Skin epidermis (tissue), 12 donors: ENCODE measurements around the gene BTBD18.
A peak's percentile ranks its signal among the peaks of the same experiment; 100 is the strongest.

Experiments
- H3K27ac ChIP-seq, 21 experiments: fragments of 200-600 bp; sonication (generic) in 11 of 21; one replicate each; pipeline ENCODE4 v1.5.0; 2020; ENCODE audit warnings: mild to moderate bottlenecking in 3 of 21, inconsistent platforms in 2 of 21, moderate library complexity in 2 of 21
- H3K4me3 ChIP-seq, 7 experiments: fragments of 200-600 bp; sonication (generic) in 2 of 7; one replicate each; pipeline ENCODE4 v1.5.0; 2020; ENCODE audit warnings: inconsistent platforms in 2 of 7, mild to moderate bottlenecking in 2 of 7, moderate library complexity in 1 of 7

The BTBD18 gene, protein sequence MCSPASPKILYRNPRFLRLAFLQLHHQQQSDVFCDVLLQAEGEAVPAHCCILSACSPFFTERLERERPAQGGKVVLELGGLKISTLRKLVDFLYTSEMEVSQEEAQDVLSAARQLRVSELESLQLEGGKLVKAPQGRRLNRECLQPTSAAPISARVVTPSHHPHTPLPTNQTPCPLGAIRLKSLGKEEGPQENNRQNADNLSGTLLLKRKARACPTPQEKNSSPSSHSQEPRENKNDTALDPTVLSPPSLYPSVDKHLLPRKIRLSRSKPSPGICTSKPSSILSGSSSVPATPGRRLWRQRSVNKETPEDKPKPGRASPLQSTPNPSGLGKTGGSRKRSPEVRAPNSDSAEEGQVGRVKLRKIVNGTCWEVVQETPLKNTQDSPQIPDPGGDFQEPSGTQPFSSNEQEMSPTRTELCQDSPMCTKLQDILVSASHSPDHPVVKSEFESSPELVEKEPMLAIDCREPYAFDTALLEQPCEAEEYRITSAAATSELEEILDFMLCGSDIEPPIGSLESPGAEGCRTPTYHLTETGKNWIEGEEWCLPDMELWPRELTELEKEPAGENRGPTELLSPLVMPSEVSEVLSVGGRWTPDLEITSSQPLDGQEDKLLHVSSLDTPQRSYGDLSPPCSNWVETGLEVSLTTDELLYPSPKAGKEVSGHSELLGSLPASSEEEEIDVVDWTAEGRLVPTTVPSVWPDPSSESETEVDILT

DNA sequence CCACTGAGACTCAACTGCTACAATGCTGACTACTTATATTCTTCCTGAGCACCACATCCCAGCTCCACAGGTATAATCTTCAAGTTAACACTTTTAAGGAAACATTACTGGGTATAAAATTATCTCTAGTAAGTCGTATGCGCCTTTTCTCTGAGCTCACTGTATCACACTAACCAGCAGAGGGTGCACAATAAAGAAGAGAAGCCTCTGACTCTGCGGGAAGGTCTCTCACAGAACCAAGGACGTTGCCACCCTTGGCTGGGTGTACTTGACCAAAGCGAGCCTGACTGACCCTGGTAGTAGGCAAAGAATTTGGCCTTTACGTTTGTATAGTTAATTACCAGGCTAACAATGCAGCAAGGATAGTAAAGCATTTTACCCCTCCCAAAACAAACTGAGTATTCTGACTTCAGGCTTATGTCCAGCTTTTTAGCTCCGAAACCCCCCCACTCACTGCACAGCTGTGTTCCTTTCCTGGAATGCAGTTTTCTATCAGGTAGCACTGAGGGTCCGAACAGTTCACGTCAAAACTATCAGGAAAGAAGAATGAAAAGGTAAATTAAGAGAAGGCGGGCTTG, at the start of gene BTBD18:
Gene BTBD18, minus strand, starts transcription at position 144 of the 578 bp plus-strand sequence. CDS start 631 bp downstream, outside the sequence.
- Histone ChIP-seq H3K27ac (peak within 1 kb of the TSS in 1 of 21 experiments; percentile 34), H3K4me3 (no peak within 1 kb of the TSS)

DNA sequence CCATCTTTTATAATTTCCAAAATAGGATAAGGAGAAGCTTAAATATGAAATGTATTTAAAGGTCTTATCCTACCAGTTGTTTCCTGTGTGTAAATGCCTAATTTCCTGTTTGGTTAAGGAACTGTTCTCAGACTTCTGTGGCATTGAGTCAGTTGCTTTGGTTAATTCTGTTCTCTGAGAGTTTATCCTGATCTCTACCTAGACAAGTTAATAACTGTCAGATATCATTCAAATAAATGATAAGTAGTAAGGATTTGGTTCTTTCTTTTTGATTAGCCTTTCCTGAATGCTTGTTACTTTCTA, 49.5 kb upstream of the BTBD18 start:
- Histone ChIP-seq H3K4me3 (no peak overlapping the region), H3K27ac (peak overlapping the region in 10 of 21 experiments; percentile 0 to 65 (median 38))

DNA sequence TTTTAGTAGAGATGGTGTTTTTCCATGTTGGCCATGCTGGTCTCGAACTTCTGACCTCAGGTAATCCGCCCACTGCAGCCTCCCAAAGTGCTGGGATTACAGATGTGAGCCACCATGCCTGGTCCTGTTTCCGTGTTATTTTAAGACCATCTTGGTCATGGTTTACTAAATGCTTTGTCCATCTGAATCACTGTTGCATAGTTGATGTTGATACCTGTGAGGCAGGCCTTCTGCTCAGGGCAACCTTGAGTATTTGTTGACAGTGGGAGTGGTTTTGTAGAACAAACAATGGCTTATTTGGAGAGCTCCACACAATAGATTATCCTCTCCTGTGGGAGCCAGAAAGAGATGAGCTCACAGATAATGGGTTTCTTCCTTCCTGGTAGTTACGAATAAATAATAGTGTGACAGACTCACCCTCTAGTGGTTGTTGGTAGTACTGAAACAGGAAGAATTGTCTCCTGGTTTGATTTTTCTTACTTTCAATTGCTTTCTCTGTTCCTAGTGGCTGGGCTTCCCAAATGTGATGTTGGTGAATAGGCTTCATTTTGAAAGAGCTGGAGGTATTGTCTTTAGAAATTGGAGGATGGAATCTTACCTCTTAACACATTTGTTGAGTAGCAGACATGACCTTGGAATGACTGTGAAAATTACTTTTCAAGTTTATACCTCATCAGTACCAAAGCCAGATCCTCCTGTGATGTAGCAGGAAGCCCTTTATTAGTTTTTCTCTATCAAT, 49.0 kb upstream of the BTBD18 start:
- Histone ChIP-seq H3K27ac (peak overlapping the region in 19 of 21 experiments; percentile 0 to 79 (median 42)), H3K4me3 (no peak overlapping the region)

DNA sequence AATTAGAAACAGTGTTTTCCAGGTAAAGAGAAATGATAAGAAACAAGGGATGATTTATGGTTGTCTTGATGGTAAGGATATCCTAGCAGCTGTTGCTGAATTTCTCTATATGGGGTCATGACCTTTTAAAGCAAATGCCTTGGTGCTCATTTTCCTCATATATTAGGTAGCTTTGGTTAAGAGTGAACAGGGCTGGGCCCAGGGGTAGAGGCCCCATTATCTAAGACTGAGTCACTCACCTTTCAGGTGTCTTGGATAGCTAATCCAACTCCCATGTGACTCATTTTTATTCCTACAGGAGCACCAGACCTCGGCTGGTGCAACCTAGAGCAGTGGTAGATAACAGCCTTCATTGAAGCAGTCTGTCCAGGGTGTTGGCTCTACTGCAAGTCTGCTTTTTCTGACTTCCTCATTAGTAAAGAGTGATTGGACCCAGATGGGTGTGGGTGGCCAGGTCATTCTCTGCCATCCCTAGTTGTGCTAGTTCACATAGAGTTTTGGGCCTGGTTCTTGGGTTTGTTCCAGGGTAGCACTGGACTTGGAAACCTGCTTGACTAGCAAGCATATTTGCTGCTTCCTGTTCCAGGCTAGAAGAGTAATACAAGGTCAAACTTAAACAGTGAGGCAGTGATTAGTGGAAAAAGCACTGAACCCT, 47.4 kb upstream of the BTBD18 start:
- Histone ChIP-seq H3K27ac (peak overlapping the region in 18 of 21 experiments; percentile 1 to 79 (median 50)), H3K4me3 (no peak overlapping the region)

DNA sequence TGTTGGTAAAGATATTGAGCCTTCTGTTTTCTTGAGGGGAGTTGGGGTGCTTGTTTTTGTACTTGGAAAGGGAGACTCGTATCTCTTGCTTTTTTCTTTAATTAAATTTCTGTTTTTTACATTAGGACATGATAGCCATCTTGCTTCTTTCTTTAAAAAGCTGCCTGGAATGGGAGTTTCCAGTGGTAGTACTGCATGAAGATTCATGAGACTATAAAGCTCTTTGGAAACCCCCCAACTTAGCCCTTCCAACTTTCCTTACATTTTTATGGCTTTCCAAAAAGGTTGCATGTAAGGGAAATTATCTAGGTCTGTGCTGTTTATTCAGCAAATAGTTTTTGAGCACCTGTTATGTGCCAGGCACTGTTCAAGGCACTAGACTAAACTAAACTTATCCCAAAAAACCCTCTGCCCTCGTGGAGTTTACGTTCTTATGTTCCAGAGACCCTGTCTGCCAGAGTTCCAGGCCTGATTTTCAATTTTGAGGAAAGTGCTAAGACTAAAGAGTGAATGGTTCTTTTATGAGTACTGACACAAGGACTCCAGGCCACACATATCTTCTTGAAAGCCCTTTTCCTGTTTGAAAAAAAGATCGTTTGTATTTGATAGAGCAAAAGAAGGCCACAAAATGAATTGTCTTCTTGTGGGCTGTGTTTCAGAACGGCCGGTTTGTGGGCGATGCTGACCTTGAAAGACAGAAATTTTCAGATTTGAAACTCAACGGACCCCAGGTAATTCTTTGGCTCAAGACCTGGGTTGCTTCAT, 41.9 kb upstream of the BTBD18 start:
- peak overlapping the region in 18 of 21 experiments; percentile 18 to 86 (median 75) for H3K27ac ChIP-seq
- no peak overlapping the region for H3K4me3 ChIP-seq

DNA sequence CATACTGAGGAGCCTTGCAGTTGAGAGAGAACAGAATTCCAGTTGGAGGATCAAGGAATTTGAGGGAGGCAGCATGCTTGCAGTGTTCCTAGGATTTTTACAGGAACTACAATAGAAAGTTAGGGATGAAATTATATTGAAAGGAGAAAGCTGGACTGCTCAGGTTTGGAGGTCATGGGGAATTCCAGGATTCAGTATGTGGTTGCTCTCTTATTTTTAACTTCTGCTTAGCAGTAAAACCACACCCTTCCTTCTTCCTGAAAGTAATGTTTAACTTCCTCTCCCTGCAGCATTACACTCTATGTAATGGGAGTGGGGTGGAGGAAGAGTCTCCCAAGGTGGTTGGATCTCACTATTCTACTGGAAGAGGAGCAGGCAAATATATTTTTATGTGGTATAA, 41.3 kb upstream of the BTBD18 start:
- Histone ChIP-seq H3K4me3 (peak overlapping the region in 1 of 7 experiments; percentile 12), H3K27ac (peak overlapping the region in 20 of 21 experiments; percentile 13 to 86 (median 76))

DNA sequence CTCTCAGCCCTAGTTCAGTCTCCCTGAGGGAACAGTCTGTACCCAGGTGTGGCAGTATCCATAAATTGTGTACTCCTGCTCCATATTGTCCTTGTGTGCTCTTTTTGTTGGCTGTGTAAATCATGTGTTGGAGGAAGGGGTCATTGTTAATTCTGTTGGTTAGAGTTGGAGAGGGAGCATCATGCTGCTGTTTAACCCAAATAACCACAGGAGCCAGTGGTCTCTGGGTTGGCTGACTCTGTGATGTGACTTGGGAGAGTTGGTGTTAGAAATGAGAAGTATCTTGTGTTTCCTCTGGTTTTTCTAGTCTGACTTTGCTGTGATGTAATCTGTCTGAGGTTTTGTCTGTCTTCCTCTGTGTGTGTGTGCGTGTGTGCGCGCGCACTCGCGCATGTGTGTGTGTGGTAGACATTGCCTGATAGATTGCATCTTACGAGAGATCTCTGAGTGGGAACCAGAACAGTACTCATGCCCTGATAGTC, 40.5 kb upstream of the BTBD18 start:
- peak overlapping the region in 1 of 7 experiments; percentile 15 for H3K4me3 ChIP-seq
- peak overlapping the region in 20 of 21 experiments; percentile 54 to 86 (median 76) for H3K27ac ChIP-seq

DNA sequence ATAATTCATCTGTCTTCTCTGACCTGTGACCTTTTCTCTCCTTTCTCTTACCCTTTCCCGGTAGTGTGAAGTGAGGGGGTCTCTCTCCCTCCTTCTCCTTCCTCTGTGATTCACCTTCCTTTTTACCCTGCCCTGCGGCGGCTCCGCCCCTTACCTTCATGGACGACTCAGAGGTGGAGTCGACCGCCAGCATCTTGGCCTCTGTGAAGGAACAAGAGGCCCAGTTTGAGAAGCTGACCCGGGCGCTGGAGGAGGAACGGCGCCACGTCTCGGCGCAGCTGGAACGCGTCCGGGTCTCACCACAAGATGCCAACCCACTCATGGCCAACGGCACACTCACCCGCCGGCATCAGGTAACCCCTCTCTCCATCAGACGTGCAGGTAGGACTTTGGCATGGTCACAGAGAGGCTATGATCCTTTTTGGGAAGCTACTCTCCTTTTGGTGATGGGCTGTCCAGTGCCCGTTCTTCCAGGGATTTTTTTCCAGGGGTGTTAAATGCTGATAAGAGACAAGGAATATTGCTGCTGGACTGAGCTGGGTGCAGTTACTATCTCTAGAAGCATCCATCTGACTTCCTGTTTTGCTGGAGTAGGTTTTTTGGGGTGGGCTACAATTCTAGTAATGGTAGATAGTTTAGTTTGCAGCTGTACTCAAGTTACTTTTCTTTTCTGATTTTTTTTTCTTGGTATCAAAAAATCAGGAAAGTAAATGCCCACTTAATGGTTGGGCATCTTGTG, 39.9 kb upstream of the BTBD18 start:
- H3K27ac ChIP-seq = peak overlapping the region in 19 of 21 experiments; percentile 54 to 86 (median 76)
- H3K4me3 ChIP-seq = no peak overlapping the region

DNA sequence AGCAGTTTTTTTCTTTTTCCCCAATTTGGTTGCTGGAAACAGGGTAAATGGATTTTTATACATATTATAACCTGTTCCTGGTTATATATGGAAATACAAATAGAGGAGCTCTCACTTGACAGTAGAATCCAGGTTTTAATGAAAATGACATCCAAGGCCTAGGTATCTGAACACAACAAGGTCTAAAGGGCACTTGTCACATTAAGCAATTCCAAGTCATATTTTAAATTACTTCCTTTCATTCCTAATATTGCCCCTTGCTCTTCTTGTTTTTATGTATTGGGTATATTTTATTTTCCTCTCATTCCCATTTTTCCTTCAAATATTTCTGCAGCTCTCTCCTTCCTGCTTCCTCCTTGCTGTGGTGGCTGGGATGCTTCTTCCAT, 37.1 kb upstream of the BTBD18 start:
- no peak overlapping the region for H3K4me3 ChIP-seq
- H3K27ac ChIP-seq = peak overlapping the region in 16 of 21 experiments; percentile 10 to 83 (median 72)

DNA sequence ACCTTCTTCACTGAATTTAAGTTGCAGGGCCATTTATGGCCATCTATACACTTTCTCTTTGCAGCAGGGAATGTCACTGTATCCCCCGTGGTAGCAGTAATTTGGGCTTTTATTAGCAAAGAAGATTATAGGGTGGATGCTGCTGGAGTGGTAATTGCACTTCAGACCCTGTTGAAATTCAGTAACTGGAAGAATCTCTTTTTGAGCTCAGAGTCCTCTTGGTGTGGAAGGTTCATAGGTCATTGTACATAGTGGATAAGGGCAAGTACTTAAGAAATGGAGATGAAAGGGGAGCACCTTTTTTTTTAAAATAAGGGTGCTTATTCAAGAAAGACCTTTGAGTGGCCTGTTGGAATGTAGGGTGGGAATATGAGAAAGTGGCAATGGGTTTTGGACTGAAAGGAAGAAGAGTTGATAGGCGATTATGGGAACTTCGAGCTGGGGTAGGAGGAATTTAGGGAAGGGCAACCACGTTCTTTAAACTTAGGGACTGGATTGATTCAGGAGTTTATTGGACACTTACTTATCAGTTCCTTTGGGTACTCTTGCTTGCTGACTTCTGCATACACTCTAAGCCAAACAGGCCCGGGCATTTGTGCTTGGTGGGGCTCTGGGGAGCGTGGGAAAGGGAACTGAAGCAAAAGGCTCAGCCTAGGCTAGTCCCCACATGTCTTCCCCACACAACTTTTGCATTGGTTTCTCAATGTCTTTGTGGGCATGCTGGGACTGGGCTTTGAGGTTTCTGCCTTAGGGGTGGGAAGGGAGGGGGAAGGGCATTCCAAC, 36.5 kb upstream of the BTBD18 start:
- peak overlapping the region in 20 of 21 experiments; percentile 20 to 83 (median 72) for H3K27ac ChIP-seq
- no peak overlapping the region for H3K4me3 ChIP-seq

DNA sequence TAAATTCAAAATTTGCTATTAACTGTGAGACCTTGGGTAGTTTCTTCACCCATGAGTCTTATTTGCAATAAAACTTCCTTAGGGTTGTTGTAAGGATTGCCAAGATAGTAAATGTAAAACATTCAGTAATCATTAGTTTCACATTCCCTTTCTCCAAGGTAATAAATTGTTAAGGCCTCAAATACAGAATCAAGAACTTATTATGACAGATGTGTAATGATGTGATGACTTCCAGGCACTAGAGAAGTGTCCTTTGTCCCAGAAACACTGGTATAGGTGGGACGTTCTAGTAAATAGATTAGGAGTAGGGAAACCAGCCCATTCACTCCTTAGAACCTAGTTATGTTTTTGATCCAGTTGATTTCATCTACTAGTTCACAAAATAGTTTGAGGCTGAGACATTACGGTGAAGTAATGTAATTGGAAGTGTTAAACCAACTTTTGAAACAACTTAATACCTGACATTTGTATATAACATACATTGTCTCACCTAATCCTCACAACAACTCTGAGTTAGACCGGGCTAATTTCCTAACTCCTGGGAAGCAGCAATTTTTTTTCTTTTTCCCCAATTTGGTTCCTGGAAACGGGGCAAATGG, 35.5 kb upstream of the BTBD18 start:
- peak overlapping the region in 20 of 21 experiments; percentile 28 to 83 (median 72) for H3K27ac ChIP-seq

DNA sequence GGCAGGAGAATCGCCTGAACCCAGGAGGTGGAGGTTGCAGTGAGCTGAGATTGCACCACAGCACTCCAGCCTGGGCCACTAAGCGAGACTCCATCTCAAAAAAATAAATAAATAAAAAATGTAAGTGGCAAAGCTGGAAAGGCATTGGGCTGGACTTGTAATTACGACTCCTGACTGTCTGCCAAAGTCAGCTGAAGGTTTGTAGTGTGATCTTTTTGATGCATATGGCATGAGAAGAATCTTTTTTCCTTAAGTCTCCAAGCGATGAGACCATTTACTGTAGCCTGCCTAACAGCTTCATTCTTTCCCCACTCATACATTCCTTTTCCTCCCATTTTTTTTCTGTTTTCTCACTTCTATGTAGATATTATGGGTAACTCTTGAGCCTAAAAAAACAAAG, 34.8 kb upstream of the BTBD18 start:
- H3K27ac ChIP-seq = peak overlapping the region in 17 of 21 experiments; percentile 6 to 83 (median 66)
- H3K4me3 ChIP-seq = no peak overlapping the region

More for the DNA sequence above, 35.5 kb upstream of the BTBD18 start:
- no peak overlapping the region for H3K4me3 ChIP-seq

DNA sequence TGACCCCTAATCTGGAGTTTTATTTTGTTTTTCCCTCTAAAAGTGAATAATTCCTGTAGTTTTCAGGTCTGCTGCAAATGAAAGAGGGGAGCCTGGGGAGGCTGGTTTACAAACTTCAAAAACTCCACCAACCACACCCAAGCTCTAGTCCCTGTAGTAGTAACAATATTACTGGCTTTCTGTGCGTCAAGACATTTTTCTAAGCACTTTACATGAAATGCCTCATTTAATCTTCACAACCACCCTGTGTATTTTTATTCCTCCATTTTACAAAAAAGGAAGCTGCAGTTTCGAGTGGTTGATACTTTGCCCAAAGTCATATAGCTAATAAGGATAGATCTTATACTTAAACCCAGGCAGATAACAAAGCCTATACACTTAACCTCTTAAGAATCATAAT, 33.5 kb upstream of the BTBD18 start:
- peak overlapping the region in 14 of 21 experiments; percentile 1 to 83 (median 43) for H3K27ac ChIP-seq
- no peak overlapping the region for H3K4me3 ChIP-seq

DNA sequence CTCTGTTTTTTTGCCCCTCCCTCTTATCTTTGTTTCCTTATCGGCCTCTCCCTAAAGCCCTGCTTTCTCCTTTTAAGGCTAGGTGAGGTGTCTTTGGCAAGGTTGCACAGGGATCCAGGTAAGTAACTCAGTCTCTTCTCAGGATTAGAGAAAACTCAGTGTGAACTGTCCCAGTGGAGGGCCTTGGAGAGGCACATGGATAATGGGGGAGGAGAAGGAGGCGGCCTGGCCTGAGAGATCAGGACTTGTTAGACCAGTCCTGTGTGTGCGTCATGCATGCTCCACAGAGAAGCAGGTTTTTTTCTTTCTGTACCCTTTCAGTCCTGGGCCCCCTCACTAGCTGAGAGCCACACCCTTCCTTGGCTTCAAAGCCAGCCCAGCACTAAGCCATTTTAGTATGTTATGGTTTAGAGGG, 29.9 kb upstream of the BTBD18 start:
- Histone ChIP-seq H3K27ac (peak overlapping the region in 19 of 21 experiments; percentile 41 to 89 (median 72)), H3K4me3 (no peak overlapping the region)

DNA sequence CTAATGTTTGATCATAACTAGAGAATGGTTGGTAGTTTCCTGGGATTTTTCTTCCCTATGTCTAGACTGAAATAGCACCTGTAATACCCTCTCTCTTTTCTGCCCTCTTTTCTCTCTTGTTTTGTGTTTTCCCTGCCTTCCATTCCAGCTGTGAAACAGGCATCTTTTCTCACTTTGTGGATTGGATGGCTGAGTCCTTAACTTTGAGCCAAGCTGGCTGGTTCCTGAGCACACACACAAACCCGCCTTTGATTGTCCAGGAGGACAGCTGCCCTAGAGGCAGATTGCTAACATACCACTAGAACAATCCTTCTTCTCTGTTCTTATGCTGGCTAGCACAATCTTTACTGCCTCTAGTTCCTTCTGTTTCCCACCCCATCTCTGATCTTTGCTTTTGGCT, 27.7 kb upstream of the BTBD18 start:
- peak overlapping the region in 20 of 21 experiments; percentile 28 to 89 (median 76) for H3K27ac ChIP-seq
- H3K4me3 ChIP-seq = no peak overlapping the region

DNA sequence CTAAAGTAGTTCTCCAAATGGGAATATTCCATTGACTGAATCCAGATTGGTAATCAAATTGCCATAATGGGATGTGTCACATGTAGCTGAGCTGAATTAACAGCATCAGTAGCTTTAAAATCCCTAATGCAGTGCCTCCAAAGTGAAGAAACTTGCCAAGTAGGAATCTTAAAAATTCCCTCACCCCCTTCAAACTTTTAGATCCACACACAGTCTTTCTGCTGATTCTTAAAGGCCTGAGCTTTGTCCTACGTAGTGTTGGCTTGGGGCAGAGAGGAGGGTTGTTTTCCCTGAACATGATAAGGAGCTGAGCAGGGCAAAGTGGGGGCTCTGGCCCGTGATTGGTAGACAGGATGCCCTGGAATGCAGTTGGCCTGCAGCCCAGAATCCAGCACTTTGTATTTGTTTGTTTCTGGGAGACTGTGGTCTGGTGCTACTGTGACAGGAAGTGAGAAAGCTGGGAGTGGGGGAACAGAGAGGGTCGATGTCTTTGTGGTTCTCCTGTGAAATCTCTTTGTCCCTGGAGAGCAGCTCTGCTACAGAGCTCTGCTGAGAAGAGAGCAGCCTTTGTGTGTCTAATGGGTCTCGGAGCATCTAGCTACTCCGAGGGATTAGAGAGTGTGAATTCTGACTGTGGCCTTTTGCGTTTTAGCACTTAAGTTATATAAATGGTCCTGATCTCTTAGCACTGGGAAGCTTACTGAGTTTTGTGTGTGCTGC, 26.9 kb upstream of the BTBD18 start:
- H3K4me3 ChIP-seq = no peak overlapping the region

More for the DNA sequence above, 26.9 kb upstream of the BTBD18 start:
- H3K27ac ChIP-seq = peak overlapping the region; percentile 28 to 89 (median 75)
